Measurements from ENCODE around the gene AR.

DNA sequence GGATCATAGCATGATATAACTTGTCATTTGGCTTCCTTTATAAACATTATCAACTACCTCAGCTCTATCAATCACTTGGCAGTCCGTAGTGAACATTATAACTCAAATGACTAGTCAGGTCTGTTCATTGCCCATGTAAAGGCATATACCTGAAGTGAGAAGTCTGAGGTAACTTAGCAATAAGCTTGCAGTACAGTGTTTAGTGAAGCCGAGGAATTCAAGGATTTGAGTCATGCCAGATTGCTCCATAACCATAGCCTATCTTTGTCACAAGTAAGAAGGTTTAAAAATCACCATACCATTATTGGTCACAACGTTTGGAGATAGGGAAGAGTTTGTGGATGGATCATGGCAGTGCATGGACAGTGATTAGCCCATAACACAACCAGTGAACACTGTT is 41.6 kb downstream of the AR start:
- no peak for TF ChIP-seq CTCF (conservative IDR thresholded peaks at IDR 0.05 in 1 of 2, IDR thresholded peaks at IDR 0.05 in 1 of 2; ENCODE audit: extremely low read depth in 1 of 2, insufficient read depth in 1 of 2, low read depth in 1 of 2, low read length in 2 of 2)
- TF ChIP-seq EZH2 (IDR thresholded peaks at IDR 0.05; ENCODE audit: borderline replicate concordance, low read length): no peak
